OCI-LY1 (cell line): ENCODE data around the gene DTX3.

Source experiments
- CTCF ChIP-seq: fragments of 200-600 bp; sonication (generic), shearing (Covaris generic); IDR thresholded peaks from 2 replicates; pipeline ENCODE4 v1.5.1; 2017; ENCODE audit warnings: mild to moderate bottlenecking, antibody characterized with exemption, low read length, moderate library complexity, mixed read lengths
- EZH2 ChIP-seq: fragments of 200-600 bp; sonication (generic), shearing (Covaris generic); IDR thresholded peaks from 2 replicates; pipeline ENCODE4 v1.8.0; 2017; ENCODE audit warnings: borderline replicate concordance, mixed run types, mild to moderate bottlenecking, antibody characterized with exemption, low read length, moderate library complexity, mixed read lengths

GRCh38 chr12:57586128-57586527 lies 18.5 kb upstream of the DTX3 start:
- TF ChIP-seq CTCF = no peak
- no peak for TF ChIP-seq EZH2
